Aortic smooth muscle cell (primary cell): Measurements from ENCODE around the gene ZBTB38. TPM values are rescaled to one million over a fixed set of nuclear protein-coding genes. Genes with fewer than 3 reads are reported as not detected.

ENCODE experiments used
- total RNA-seq: library from RNA; depleted of rRNA; stranded (reverse); fragments of >200 nt; gene quantifications from 2 replicates; pipeline ENCODE4 v1.2.3, GENCODE V29; 2014

ZBTB38 gene, protein sequence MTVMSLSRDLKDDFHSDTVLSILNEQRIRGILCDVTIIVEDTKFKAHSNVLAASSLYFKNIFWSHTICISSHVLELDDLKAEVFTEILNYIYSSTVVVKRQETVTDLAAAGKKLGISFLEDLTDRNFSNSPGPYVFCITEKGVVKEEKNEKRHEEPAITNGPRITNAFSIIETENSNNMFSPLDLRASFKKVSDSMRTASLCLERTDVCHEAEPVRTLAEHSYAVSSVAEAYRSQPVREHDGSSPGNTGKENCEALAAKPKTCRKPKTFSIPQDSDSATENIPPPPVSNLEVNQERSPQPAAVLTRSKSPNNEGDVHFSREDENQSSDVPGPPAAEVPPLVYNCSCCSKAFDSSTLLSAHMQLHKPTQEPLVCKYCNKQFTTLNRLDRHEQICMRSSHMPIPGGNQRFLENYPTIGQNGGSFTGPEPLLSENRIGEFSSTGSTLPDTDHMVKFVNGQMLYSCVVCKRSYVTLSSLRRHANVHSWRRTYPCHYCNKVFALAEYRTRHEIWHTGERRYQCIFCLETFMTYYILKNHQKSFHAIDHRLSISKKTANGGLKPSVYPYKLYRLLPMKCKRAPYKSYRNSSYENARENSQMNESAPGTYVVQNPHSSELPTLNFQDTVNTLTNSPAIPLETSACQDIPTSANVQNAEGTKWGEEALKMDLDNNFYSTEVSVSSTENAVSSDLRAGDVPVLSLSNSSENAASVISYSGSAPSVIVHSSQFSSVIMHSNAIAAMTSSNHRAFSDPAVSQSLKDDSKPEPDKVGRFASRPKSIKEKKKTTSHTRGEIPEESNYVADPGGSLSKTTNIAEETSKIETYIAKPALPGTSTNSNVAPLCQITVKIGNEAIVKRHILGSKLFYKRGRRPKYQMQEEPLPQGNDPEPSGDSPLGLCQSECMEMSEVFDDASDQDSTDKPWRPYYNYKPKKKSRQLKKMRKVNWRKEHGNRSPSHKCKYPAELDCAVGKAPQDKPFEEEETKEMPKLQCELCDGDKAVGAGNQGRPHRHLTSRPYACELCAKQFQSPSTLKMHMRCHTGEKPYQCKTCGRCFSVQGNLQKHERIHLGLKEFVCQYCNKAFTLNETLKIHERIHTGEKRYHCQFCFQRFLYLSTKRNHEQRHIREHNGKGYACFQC (N-terminal part only)
- 88.3 and 92.2 TPM in 2 replicates for total RNA-seq

DNA sequence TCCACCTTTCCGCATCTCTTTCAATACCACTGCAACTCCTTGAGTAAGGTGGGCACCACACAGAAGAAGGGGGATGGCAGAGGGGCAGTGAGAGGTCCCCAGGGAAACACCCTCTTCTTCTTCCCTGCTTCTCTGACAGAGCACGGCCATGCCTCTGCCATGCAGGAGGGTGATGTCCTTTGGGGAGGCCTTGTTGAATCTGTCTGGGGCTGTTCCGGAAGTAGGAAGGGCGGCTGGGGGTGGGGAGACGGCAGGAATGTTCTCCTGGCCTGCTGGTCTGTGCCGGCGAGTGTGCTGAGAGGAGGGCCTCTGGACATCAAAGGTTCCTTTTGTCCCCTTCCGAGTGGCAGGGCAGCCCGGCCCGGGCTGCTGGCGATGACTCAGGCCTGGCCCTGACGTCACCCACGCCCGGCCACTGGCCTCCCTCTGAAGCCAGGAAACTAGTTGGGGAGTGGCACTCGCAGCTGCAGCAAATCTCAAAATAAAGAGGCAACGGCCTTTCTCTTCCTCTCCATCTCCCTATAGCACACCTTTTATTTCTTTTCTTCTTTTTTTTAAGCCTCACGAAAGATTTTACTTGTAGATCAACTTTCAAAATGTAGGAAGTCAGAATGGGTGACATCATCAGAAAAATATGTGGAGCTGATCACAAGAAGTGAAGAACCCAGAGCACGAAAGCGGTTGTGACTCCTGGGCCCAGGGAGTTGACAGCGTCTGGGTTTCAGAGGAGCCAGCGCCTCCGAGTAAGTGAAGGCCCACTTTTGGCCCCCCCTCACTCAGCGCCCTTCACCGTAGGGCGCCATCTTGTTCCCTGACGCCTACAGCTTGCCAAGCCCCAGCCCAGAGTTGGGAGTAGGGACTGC is at the start of gene ZBTB38:
TSS of gene ZBTB38 (plus strand) at position 443 of the 863 bp plus-strand sequence. CDS start 73,885 bp downstream, outside the sequence.

Other genes starting within 250 kb of the ZBTB38 start
- 5.4 and 10.2 TPM in 2 replicates for gene PXYLP1, start 136.7 kb upstream of the ZBTB38 start, total RNA-seq
- 9.2 and 9.3 TPM in 2 replicates for gene RASA2, start 118.5 kb downstream of the ZBTB38 start, total RNA-seq